ENCODE measurements around the gene SEPTIN10.
A peak's percentile ranks its signal among the peaks of the same experiment; 100 is the strongest.
"Not testable (repeated sequence)": the region's sequence is repeated elsewhere in the genome, so short reads cannot be mapped to it uniquely, and the experiment has no call there.

The SEPTIN10 gene

DNA sequence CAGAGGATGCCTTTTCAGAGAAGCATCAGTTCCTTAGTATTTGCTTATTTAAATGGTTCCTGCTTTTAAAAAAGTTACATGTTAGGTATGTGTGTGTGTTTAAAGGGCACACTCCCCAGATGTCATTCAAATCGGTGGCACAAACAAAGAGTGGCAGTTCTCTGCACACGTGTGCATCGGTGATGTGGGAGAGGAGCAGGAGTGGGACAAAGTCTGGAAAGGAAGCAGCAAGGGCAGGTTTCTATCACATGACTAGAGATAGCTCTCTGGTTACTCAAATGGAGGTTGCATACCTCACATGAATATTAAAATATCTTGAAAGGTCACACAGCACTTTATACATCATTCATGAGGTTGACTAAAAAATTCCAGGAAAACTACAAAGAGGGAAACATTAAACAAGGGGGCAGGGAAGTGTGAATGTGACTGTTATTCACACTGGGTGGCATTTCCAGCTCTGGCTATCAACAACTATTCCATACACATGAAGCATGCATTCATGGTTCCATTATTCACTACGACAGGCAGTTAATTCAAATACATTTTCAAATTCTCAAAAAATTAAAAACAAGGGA lies 64.7 kb downstream of the SEPTIN10 start:
- DNase-seq = no peak

GRCh38 chr2:109547280-109547679 lies 66.5 kb downstream of the SEPTIN10 start:
- no peak for DNase-seq

- DNase-seq = peak in 49 of 56 donors; percentile 3 to 82 (median 41)
These were observed 67.7 kb downstream of the SEPTIN10 start for GRCh38 chr2:109545828-109546713.

- DNase-seq = no peak
These were observed 71.4 kb downstream of the SEPTIN10 start for GRCh38 chr2:109542384-109542783.

GRCh38 chr2:109538546-109538945 lies 75.2 kb downstream of the SEPTIN10 start:
- no peak for DNase-seq

DNA sequence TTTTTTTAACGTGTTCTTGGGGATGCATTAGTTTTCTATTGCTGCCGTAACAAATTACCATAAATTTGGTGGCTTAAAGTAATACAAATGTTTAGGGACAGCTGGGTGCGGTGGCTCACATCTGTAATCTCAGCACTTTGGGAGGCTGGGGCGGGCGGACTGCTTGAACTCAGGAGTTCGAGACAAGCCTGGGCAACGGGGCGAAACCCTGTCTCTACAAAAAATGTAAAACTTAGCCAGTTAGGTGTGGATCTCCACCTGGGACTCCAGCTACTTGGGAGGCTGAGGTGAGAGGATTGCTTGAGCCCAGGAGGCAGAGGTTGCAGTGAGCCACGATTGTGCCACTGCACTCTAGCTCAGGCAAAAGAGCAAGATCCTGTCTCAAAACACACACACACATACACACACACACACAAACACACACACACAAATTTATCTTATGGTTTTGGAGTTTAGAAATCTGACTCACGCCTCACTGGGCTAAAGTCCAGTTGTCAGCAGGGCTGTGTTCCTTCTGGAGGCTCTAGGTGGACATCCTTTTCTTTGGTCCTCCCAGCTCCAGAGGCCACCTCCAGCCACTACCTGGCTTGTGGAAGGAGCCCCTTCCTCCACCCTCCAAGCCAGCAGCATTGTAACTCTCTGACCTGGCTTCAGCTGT lies 76.1 kb downstream of the SEPTIN10 start:
- no peak for DNase-seq

DNA sequence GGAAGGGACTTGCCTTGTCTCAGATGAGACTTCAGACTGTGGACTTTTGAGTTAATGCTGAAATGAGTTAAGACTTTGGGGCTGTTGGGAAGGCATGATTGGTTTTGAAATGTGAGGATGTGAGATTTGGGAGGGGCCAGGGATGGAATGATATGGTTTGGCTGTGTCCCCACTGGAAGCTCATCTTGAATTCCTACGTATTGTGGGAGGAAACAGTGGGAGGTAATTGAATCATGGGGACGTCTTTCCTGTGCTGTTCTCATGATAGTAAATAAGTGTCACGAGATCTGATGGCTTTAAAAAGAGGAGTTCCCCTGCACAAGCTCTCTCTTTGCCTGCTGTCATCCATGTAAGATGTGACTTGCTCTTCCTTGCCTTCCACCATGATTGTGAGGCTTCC lies 77.2 kb downstream of the SEPTIN10 start:
- not testable (repeated sequence) for DNase-seq

GRCh38 chr2:109535217-109535946 lies 78.4 kb downstream of the SEPTIN10 start:
- DNase-seq = no peak

DNA sequence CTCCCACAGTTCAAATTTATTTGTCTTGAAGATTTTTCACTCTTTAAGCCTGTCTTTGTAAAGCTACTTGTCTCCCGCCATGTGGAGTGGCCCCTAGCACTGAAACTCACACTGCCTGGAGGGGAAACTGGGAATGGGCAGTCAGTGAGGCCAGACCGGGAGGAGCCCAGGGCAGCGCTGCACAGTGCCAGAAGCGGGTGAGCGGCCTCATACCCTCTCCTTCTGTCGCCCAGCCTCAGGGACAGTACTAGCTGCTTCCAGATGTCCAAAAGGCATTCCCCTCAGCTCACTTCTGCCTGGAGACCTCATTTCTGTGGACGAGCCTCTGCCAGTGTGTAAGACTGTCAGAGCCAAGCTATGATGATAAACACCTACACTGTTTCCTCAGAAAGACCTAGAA lies 79.9 kb downstream of the SEPTIN10 start:
- no peak for DNase-seq

GRCh38 chr2:109532728-109533076 lies 81.1 kb downstream of the SEPTIN10 start:
- DNase-seq = no peak

GRCh38 chr2:109531896-109532727 lies 81.7 kb downstream of the SEPTIN10 start:
- no peak for DNase-seq

GRCh38 chr2:109531221-109531620 lies 82.5 kb downstream of the SEPTIN10 start:
- no peak for DNase-seq

- DNase-seq = no peak
These were observed 83.1 kb downstream of the SEPTIN10 start for GRCh38 chr2:109530712-109531111.

- no peak for DNase-seq
These were observed 84.0 kb downstream of the SEPTIN10 start for GRCh38 chr2:109529532-109530449.

GRCh38 chr2:109528811-109529501 lies 84.8 kb downstream of the SEPTIN10 start:
- no peak for DNase-seq

GRCh38 chr2:109527846-109528705 lies 85.7 kb downstream of the SEPTIN10 start:
- DNase-seq = no peak

DNA sequence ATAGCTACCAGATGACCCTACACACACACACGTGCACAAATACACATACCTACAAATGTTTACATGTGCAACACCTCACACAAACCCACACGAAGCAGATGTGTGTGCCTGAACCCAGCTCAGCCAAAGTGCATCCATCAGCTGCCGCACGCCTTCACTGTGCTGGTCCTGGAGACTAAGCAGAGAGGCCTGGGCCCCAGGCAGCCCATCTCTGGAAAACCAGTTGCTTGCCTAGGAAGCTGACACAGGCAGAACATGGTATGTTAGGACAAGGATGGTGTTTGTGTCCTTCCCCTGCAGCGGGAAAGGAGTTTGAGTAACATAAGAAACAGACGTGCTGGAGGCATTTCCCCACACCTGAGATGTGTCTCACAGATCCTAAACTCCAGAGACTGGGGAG lies 86.7 kb downstream of the SEPTIN10 start:
- no peak for DNase-seq

DNA sequence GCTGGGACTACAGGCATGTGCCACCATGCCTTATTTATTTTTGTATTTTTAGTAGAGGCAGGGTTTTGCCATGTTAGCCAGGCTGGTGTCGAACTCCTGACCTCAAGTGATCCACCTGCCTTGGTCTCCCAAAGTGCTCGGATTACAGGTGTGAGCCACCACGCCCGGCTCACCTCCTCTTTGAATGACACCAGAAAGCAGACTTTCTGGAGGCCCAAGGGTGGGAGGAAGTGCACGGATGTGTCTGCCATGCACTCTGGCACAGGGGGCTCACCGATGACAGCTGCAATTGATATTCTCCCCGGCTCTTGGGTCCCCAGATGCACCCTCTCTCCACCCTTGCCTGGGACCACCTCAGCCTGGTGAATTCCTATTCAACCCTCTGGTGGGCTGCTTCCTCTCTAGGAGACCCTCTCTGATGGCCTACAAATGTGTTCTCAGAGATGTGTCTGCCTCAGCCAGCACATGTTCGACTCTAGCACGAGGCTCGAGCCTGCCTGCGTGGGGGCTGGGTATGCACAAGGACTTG lies 87.3 kb downstream of the SEPTIN10 start:
- DNase-seq = no peak
